T-helper 9 cell (primary cell): ENCODE results near the gene WDFY4.

Experiments used
- DNase-seq: peaks from one replicate; pipeline ENCODE4 v3.0.0-alpha.2; 2020

Gene WDFY4

GRCh38 chr10:49007129-49007528 is 322.5 kb downstream of the WDFY4 start:
- no peak for DNase-seq

DNA sequence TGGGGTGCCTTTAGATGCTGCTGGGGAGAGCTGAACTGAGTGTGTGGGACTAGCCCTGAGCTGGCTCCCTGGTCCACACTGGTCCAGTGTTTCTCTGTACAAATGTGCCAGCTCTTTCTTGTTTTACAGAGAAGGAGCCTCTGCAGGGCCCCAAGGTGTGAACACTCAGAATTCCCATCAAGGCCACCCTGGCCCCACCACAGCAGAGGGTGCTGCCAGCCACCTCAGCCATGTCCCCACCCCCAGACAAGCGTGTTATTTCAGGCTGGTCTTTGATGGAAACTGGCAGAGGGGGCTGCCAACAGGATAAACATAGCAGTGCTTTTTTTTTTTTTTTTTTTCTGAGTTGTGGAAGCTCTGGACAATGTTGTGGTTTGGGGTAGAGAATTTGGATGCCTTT is 323.4 kb downstream of the WDFY4 start:
- no peak for DNase-seq

DNA sequence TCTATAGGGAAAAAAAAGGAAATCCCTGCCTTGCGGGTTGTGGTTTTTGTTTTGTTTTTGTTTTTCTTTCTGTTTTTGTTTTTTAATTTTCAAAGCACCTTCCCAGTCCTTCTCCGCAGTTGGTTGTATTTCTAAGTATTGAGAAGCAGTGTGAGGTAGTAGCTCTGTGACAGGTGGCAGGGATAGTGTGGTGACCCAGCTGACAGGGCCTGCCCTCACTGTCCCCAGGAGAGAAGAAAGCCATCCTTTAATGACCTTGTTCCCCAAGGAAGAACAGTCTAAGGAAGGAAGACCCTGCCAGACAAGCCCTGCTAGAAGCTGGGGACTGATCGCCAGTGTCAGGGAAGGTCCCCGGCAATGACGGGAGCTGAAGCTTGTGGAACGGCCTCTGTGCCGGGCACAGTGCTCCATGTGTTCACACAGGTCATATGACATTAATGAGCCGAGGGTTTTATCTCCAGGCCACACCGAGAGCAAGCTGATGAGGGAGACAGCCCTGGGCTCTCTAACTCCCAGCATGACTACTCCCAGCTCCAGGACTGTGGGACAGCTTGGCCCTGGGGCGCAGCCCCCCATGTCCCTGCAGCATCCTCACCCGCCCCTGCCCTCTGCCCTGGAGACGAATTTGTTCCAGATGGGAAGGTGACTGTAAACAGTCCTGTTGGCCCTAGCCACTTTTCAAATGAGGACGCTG is 324.0 kb downstream of the WDFY4 start:
- DNase-seq = no peak

GRCh38 chr10:49009199-49009979 is 324.7 kb downstream of the WDFY4 start:
- no peak for DNase-seq

DNA sequence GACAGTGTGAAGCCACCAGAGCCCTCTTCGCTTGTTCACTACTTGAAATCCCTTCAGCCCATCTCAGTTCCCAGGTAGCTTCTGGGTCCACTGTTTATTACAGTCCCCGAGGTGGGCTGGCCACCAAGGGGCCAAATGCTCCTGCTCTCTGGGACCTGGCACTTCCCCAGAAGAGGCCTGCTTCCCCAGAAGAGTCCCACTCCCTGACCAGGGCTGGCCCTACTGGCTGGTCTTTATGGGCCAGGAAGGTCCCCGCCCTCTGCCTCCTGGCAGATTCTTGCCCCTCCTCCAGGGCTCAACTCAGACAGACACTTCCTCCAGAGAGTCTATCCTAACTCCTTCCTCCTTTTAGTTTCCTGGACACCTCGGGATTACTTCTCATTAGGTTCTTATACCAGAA is 325.6 kb downstream of the WDFY4 start:
- DNase-seq = no peak

DNA sequence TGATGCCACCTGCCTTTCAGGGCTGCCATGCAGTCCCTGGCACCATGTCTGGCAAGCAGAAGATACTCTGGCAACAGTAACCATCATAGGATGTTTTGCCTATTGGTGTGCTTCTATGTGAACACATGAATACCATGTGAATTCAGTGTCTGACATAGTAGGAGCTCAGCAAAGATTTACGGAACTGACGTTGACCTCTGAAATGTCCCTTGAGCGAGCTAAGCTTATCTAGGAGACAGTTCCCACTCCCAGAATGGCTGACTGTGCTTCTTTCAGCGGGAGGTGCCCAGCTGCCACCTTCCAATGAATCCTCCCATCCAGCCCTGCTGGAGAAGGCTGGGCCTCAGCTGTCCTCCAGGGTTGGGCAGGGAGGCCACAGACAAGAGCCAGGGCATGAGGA is 326.2 kb downstream of the WDFY4 start:
- DNase-seq = no peak

DNA sequence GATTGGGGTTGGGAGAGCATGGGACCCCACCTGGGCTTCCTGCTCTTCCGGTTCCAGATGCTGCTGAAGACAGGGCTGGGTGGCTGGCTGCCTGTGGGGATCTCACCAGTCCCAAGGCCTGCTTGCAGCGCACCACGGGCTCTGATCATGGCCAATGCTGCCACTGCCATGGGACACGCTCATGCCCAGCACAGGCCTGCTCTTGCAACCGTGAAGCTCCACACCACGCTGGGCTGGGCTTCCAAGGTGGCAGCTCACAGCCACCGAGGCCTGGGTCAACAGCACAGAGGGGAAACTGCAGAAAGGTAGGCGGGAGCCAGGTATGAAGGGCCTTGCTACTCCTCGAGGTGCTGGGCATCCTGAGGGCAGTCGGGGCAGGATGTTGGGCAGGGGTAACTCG is 327.1 kb downstream of the WDFY4 start:
- DNase-seq = no peak

- DNase-seq = no peak
Measured at GRCh38 chr10:49012603-49013002, 327.9 kb downstream of the WDFY4 start.

DNA sequence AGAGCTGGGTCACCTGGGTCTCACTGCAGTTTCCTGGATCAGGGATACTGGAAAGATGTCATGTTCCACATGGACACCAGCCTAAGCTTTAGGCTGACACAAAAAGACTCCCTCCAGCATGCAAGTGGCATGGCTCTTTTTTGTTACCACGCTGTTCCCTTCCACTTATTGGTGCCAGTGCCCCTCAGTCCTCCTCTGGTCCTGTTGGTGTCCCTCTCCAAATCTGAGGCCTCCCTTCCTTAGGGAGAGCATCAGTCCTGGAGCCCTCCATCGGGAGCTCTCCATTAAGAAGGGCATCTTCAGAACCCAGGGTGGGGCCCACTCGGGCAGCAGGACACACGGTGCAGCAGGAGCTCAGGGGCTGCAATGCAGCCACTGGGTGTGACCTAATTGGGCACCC is 331.0 kb downstream of the WDFY4 start:
- no peak for DNase-seq

DNA sequence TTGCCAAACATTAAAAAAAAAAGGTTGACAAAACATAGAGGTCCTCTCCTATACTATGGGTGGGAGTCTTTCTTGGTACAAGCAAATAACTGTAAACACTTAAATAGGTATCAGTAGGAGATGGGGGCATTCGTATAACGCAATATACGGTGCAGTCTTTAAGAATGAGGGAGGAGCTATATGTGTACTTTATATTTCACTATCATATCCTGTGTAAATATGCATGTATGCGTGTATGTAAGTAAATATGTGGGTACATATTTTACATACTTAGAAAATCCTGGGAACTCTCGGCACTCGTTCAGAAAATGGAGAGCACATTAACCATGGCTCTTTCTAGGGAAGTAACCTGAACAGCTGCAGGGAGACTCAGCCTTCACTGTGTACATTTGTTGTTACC is 337.0 kb downstream of the WDFY4 start:
- no peak for DNase-seq

- DNase-seq = no peak
Measured at GRCh38 chr10:49023071-49023470, 338.4 kb downstream of the WDFY4 start.

- DNase-seq = no peak
Measured at GRCh38 chr10:49023752-49024151, 339.1 kb downstream of the WDFY4 start.

DNA sequence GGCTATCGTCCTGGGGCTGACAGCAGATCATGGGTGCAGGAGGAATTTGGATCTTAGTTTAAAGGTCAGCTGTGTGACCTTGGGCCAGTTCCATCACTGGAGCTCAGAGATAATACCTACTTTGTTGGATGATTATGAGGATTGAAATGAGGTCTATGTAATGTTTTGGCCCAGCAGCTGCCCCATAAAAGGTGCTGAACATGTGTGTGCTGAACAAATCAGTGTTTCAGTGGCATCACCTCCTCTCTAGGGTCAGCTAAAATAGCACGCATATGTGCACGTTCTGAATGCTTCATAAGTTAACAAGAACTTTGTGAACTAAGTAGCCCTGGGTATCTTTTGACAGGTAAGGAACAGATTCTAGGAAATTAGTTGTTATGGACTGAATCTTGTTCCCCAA is 339.8 kb downstream of the WDFY4 start:
- no peak for DNase-seq

DNA sequence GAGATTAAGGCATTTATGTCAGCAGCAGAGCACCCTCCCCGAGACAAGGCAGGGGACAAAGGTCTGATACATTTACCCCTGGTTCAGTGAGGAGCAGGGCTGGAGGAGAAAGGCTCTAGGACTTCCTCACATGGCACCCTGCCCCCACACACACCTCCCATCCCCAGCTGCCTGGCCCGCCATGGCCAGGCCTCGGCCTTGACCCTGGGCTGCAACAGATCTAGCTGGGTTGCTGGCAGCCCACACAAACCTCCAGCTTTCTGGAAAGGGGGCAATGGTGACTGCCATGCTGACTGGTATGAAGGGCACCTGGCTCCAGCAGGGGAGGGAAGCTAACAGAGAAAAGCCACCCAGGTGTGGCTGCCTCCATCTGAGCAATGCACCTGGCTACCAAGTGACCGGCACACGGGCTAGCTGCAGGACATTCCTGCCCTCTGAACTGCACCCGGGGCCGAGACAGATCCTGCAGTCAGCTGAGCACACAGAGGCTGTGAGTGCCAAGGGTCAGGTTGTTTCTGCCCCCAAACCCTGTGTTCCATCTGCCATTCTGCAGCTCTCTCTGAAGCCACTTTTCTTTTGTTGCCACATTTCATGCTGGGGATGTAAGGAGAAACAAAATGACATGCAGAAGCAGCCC is 340.8 kb downstream of the WDFY4 start:
- DNase-seq = no peak

GRCh38 chr10:49028639-49029038 is 344.0 kb downstream of the WDFY4 start:
- DNase-seq = no peak

DNA sequence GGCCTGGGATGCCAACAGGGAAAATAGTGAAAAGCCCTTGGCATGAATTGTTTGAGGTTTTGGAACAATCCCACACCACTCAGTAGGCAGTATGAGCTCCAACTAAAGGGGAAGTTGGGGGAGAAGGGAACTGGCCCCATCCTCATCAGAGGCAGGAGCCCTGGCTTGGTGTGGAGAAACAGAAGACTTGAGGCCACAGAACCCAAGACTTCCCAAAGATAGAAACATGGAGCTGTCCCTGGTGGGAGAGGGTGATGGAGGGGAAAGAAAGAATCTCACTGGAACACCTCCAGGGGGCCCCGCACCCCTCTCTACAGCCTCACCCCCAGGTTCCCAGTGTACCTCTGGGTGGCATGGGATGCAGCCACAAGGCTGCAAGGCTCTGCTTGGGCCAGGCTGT is 345.0 kb downstream of the WDFY4 start:
- DNase-seq = no peak
